Activated T-cell treated with anti-CD3 and anti-CD28 coated beads for 4 hours (primary cell): ENCODE measurements around the gene CALN1.
"Not testable (repeated sequence)": the region's sequence is repeated elsewhere in the genome, so short reads cannot be mapped to it uniquely, and the experiment has no call there.

ENCODE experiments used
- DNase-seq: peaks from one replicate; pipeline ENCODE4 v3.0.0-alpha.2; 2020

The CALN1 gene

GRCh38 chr7:72265071-72265904, 146.8 kb downstream of the CALN1 start:
- no peak for DNase-seq

GRCh38 chr7:72260406-72260805, 151.7 kb downstream of the CALN1 start:
- no peak for DNase-seq

DNA sequence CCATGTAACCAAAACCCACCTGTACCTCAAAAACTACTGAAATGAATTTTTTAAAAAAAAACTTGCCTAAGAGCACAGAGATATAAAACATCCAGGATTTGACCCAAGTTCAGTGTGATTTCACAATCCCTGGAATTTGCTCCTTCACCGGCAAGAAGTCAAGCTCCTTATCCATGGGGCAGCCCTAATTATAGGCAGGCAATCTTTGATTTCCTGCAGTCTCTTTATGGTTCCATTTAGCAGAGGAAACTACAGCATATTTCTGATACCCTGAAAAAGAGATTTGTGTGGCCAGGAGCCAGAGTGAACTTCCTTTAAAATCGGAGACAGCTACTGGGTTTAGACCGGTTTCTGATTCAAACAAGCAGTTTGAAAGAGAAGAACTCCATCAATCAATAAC, 154.1 kb downstream of the CALN1 start:
- DNase-seq: no peak

DNA sequence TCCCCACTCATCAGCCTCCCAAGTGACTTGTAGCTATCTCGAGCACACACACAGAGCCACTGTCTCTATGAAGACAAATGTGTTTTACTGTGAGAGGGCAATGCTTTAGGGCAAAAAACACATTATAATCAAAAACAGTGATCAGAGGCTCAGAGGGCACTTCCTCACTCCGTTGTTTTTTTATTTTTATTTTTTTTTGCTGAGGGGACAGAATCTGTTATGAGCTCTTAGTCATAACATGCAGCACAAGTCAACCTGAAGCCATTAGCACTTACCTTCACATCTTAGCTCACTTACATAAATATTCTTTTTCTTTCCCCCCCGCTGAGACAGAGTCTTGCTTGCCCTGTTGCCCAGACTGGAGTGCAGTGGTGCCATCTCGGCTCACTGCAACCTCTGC, 157.7 kb downstream of the CALN1 start:
- no peak for DNase-seq

DNA sequence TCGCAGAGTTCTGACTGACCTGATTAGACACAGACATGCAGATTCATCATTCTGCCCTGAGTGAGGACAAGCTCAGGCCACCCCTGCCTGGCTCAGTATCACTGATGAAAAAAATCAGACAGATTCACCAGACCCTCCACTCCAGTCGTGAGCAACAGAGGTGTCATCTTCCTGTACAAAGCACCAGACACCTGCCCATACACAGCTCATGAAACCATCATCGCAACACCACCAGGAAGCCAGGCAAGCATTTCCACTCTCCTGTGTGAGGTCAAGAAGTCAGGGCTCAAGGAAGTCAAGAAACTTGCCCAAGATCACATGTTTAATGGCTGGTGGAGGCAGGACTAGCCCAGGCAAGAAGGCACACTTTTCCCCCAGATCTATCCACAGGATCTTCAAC, 163.0 kb downstream of the CALN1 start:
- DNase-seq: no peak

GRCh38 chr7:72244826-72245398, 167.2 kb downstream of the CALN1 start:
- no peak for DNase-seq

- DNase-seq: no peak
Observed at GRCh38 chr7:72243329-72243728, 168.8 kb downstream of the CALN1 start.

GRCh38 chr7:72235351-72235750, 176.8 kb downstream of the CALN1 start:
- DNase-seq: no peak

GRCh38 chr7:72234086-72234485, 178.1 kb downstream of the CALN1 start:
- DNase-seq: no peak

DNA sequence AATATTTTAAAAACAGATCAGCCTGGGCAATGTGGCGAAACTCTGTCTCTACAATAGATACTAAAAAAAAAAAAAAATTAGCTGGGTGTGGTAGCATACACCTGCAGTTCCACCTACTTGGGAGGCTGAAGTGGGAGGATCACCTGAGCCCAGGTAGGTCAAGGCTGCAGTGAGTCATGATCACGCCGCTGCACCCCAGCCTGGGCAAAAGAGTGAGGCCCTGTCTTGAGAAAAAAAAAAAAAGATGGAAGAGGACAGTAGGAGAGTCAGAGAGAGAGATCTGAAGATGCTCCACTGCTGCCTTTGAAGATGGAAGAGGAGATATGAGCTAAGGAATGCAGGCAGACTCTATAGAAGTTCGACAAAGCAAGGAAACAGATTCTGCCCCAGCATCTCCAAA, 181.9 kb downstream of the CALN1 start:
- DNase-seq: no peak

DNA sequence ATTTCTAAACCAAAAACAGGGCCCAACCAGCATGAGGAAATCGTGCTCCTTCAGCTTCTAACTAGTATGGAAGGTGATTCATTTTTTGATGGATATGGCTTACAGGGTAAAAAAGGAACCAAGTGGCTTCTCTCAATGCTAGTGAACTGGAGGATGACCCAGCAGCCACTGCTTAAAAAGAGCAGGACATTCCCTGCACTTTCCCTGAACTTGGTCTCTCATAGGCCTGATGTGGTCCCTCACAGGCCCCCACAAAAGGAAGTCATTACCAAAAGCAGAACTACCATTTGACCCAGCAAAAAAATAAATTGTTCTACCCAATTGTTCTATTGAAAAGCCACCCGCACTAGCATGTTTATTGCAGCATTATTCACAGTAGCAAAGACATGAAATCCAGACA, 188.8 kb downstream of the CALN1 start:
- DNase-seq: no peak

DNA sequence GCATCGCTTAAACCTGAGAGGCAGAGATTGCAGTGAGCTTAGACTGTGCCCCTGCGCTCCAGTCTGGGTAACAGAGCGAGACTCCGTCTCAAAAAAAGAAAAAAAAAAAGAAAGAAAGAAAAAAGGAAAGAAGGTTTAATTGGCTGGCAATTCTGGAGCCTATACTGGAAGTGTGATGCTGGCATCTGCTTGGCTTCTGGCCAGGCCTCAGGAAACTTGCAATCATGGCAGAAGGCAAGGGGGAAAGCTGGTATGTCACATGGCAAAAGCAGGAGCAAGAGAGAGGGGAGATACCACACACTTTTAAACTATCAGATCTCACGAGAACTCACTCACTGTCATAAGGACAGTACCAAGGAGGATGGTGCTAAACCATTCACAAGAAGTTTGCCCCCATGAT, 190.0 kb downstream of the CALN1 start:
- DNase-seq: no peak

DNA sequence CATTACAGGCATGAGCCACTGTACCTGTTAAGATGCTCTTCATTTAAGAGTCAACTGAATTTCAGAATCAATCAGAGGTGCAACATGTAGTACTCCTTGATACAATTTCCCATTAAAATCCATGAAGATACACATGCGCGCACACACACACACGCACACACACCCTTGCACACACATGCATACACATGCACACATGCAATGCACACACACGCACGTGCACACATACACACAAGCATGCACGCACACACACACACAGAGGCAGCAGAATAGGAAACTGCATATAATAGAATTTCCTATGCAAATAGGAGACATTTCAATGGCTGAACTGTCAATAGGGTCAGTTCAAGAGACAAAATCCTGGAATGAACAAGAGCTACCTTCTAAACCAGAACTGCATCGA, 192.6 kb downstream of the CALN1 start:
- DNase-seq: no peak

- DNase-seq: no peak
Observed at GRCh38 chr7:72217151-72217550, 195.0 kb downstream of the CALN1 start.

- DNase-seq: no peak
Observed at GRCh38 chr7:72213769-72214168, 198.4 kb downstream of the CALN1 start.

DNA sequence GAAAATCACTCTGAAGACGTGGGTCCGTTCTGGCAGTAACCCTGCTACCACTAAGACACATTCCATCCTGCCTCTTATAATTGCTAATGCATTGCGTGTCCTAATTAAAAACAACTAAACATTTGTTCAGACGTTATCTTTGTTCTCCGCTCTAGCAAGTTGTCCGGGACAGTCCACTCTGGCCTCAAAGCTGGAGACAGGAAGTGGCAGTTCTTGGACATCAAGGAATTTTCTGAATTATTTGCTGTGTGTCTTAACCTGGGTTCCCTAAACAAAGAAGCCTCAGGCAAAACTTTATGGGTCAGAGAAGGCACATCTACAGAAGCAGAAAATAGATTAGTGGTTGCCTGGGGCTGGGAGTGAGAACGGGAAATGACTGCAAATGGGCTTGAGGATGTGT, 199.1 kb downstream of the CALN1 start:
- DNase-seq: no peak

DNA sequence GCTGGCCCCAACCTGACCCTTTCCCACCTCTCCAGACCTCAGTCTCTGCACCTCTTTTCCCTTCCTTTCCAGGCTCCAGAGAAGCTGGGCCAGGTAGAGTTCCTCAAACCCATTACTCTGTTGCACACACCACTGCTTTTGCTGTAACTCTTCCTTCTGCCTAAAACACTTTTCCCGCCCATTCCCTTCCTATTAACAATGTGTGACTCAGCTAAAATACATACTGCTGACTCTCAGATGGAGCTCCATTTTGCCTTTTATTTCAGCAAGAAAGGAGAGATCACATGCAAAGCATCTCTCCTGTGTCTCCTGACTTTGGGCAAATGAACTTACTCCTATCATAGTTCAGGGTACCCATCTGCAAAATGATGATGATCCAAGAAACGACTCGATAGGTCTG, 201.0 kb downstream of the CALN1 start:
- no peak for DNase-seq

GRCh38 chr7:72209006-72209405, 203.1 kb downstream of the CALN1 start:
- not testable (repeated sequence) for DNase-seq

DNA sequence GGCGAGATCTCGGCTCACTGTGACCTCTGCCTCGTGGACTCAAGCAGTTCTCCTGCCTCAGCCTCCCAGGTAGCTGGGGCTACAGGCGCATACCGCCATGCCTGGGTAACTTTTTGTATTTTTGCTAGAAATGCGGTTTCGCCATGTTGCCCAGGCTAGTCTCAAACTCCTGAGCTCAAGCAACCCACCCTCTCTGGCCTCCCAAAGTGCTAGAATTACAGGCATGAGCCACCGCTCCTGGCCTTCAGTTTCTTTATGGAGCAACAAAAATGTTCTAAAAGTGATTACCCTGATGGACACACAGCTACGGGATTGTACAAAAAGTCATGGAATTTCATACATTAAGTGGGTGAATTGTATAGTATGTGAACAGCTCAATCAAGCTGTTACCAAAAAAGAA, 216.0 kb downstream of the CALN1 start:
- no peak for DNase-seq

DNA sequence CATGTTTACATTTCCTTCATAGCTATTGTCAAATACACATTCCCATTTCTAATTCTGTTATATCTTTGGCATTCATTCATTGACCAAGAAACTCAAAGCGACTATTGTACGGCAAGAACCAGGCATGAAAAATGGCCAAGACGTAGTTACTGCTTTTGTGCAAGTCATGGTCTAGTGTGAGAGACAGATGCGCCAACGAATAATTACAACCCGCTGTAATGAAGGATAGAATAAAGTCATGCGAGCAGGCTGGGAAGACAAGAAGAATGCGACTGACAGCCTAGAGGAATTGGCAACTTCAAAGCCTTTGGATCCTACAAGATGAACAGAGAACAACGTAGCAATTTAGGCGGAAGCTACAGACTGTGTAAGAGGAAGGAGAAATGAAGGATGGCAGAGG, 221.2 kb downstream of the CALN1 start:
- DNase-seq: no peak

GRCh38 chr7:72190146-72190545, 222.0 kb downstream of the CALN1 start:
- DNase-seq: no peak

DNA sequence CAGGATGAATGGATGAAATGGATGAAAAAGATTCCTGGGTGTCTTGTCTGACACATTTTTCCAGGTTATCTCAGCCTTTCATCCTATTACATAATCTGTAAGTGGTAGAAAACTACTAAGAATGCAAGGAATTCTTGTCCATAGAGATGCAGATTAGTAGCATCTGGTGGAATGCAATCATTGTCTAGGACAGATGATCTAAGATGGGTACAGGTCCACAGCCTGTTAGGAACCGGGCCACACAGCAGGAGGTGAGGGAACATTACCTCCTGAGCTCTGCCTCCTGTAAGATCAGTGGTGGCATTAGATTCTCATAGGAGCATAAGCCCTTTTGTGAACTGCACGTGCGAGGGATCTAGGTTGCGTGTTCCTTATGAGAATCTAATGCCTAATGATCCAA, 225.0 kb downstream of the CALN1 start:
- no peak for DNase-seq

DNA sequence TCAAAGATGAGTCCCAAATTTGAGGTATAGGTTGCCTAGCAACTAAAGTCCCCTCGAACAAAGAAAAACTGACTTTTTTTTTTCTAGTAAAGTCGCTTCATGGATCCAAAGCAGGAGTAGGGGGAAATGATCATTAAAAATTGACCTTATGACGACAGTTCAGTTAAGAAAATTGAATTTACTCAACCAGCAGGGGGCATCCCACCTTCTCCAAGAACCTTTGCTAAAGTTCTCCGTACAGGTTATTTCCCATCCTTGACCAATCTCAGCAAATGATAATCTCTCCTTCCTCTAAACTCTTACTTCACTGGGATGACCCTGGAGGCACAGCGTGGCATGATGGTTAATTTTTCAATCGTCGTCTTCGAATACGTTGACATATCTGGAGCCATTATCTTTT, 228.3 kb downstream of the CALN1 start:
- no peak for DNase-seq

DNA sequence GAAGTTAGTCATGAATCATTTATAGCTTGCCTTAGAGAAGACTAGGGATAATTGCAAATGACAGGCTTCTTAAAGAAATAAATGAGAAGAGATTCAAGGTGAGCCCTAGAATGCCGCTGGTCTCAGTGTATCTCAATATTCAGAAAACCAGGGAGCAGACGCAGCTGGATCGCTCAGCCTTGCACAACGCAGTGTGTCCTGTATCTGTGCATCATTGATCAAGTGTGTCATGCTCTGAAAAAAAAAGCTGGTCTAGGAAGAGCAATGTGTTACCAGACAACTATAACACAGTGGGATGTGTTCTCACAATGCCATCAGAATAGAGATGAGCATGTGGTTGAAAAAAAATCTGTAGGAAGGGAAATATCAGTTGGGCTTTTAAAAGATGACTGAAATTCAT, 230.1 kb downstream of the CALN1 start:
- no peak for DNase-seq

- DNase-seq: no peak
Observed at GRCh38 chr7:72176875-72177274, 235.3 kb downstream of the CALN1 start.
